OCI-LY1 (cell line): ENCODE results near the gene PDE11A.

Experiments
- H2AFZ ChIP-seq: fragments of 200-600 bp; sonication (generic), shearing (Covaris generic); 2 replicates; pipeline ENCODE4 v1.6.0; 2014; ENCODE audit warnings: antibody characterized with exemption, mild to moderate bottlenecking, low read length
- H3F3A ChIP-seq: fragments of 200-600 bp; sonication (generic), shearing (Covaris generic); 2 replicates; pipeline ENCODE4 v1.6.0; 2014; ENCODE audit warnings: mild to moderate bottlenecking, antibody characterized with exemption, low read length, moderate library complexity; ENCODE audit not compliant: insufficient read depth
- H3K27ac ChIP-seq: fragments of 200-600 bp; sonication (generic); 2 replicates; pipeline ENCODE4 v1.5.1; 2014; ENCODE audit warnings: low read length, mixed run types, mild to moderate bottlenecking, low read depth; ENCODE audit not compliant: poor library complexity, severe bottlenecking
- H3K27me3 ChIP-seq: fragments of 200-600 bp; sonication (generic); 2 replicates; pipeline ENCODE4 v1.6.0; 2014; ENCODE audit warnings: antibody characterized with exemption, mild to moderate bottlenecking, low read length, moderate library complexity; ENCODE audit not compliant: insufficient read depth
- H3K36me3 ChIP-seq: fragments of 200-600 bp; sonication (generic); 2 replicates; pipeline ENCODE4 v1.6.1; 2014; ENCODE audit warnings: mild to moderate bottlenecking, antibody characterized with exemption, low read length, moderate library complexity, mixed read lengths; ENCODE audit not compliant: insufficient read depth
- H3K4me1 ChIP-seq: fragments of 200-600 bp; sonication (generic); 2 replicates; pipeline ENCODE4 v1.5.1; 2014; ENCODE audit warnings: mild to moderate bottlenecking, low read length, moderate library complexity; ENCODE audit not compliant: insufficient read depth, severe bottlenecking
- H3K4me2 ChIP-seq: fragments of 200-600 bp; sonication (generic), shearing (Covaris generic); 2 replicates; pipeline ENCODE4 v1.6.1; 2014; ENCODE audit warnings: low read length
- H3K4me3 ChIP-seq: fragments of 200-600 bp; sonication (generic); 2 replicates; pipeline ENCODE4 v1.5.1; 2014; ENCODE audit warnings: low read length, low read depth, mild to moderate bottlenecking, mixed read lengths; ENCODE audit not compliant: poor library complexity, severe bottlenecking
- H3K79me2 ChIP-seq: fragments of 200-600 bp; shearing (Covaris generic); 2 replicates; pipeline ENCODE4 v1.6.1; 2016; ENCODE audit warnings: mixed run types, low read length, mixed read lengths; ENCODE audit not compliant: insufficient read depth
- H3K9ac ChIP-seq: fragments of 200-600 bp; sonication (generic), shearing (Covaris generic); 2 replicates; pipeline ENCODE4 v1.6.1; 2014; ENCODE audit warnings: mild to moderate bottlenecking, low read length, mixed read lengths
- H3K9me2 ChIP-seq: fragments of 200-600 bp; sonication (generic), shearing (Covaris generic); 2 replicates; pipeline ENCODE4 v1.6.1; 2014; ENCODE audit warnings: low read depth, mild to moderate bottlenecking, low read length, mixed read lengths
- H3K9me3 ChIP-seq: fragments of 200-600 bp; shearing (Covaris generic); 2 replicates; pipeline ENCODE4 v1.6.1; 2014; ENCODE audit warnings: low read length, mixed read lengths
- H4K20me1 ChIP-seq: fragments of 200-600 bp; sonication (generic), shearing (Covaris generic); 2 replicates; pipeline ENCODE4 v1.6.0; 2016; ENCODE audit warnings: mild to moderate bottlenecking, low read length; ENCODE audit not compliant: insufficient read depth
- CTCF ChIP-seq: fragments of 200-600 bp; sonication (generic), shearing (Covaris generic); IDR thresholded peaks from 2 replicates; pipeline ENCODE4 v1.5.1; 2017; ENCODE audit warnings: mild to moderate bottlenecking, antibody characterized with exemption, low read length, moderate library complexity, mixed read lengths
- EZH2 ChIP-seq: fragments of 200-600 bp; sonication (generic), shearing (Covaris generic); IDR thresholded peaks from 2 replicates; pipeline ENCODE4 v1.8.0; 2017; ENCODE audit warnings: borderline replicate concordance, mixed run types, mild to moderate bottlenecking, antibody characterized with exemption, low read length, moderate library complexity, mixed read lengths

PDE11A gene

GRCh38 chr2:177670791-177671535 lies 401.6 kb downstream of the PDE11A start:
- H3K9me3 ChIP-seq, result no peaks in the 10 kb centered on the region
- no peak overlapping the region for H3K9ac ChIP-seq
- no peaks in the 10 kb centered on the region for H3K27me3 ChIP-seq
- H3K36me3 ChIP-seq, result no peaks in the 10 kb centered on the region
- TF ChIP-seq EZH2 (no peak), CTCF (no peak)
- no peaks in the 10 kb centered on the region for H3K79me2 ChIP-seq
- peaks cover 9% of the 10 kb centered on the region for H3K4me1 ChIP-seq
- H3K27ac ChIP-seq, result no peak overlapping the region
- no peaks in the 10 kb centered on the region for H3F3A ChIP-seq
- no peak overlapping the region for H3K4me2 ChIP-seq
- no peaks in the 10 kb centered on the region for H4K20me1 ChIP-seq
- no peak overlapping the region for H3K4me3 ChIP-seq
- H2AFZ ChIP-seq, result peak overlapping the region; percentile 82; the same call in 1 of the 2 replicates
- no peaks in the 10 kb centered on the region for H3K9me2 ChIP-seq

GRCh38 chr2:177669625-177670330 lies 402.8 kb downstream of the PDE11A start:
- Histone ChIP-seq H2AFZ (no peak overlapping the region), H3K4me2 (no peak overlapping the region), H4K20me1 (no peaks in the 10 kb centered on the region), H3K9ac (no peak overlapping the region), H3K4me3 (no peak overlapping the region), H3K9me3 (no peaks in the 10 kb centered on the region), H3K9me2 (no peaks in the 10 kb centered on the region), H3K27ac (no peak overlapping the region), H3K27me3 (no peaks in the 10 kb centered on the region), H3K79me2 (no peaks in the 10 kb centered on the region), H3K4me1 (peaks cover 9% of the 10 kb centered on the region), H3K36me3 (no peaks in the 10 kb centered on the region), H3F3A (no peaks in the 10 kb centered on the region)
- TF ChIP-seq CTCF, result no peak
- no peak for TF ChIP-seq EZH2

- H3K4me1 ChIP-seq, result peaks cover 9% of the 10 kb centered on the region
- no peak overlapping the region for H3K4me3 ChIP-seq
- no peaks in the 10 kb centered on the region for H4K20me1 ChIP-seq
- no peak overlapping the region for H2AFZ ChIP-seq
- H3K9me2 ChIP-seq, result no peaks in the 10 kb centered on the region
- TF ChIP-seq CTCF (no peak), EZH2 (no peak)
- H3K79me2 ChIP-seq, result no peaks in the 10 kb centered on the region
- no peaks in the 10 kb centered on the region for H3F3A ChIP-seq
- H3K36me3 ChIP-seq, result no peaks in the 10 kb centered on the region
- no peak overlapping the region for H3K9ac ChIP-seq
- no peak overlapping the region for H3K4me2 ChIP-seq
- no peaks in the 10 kb centered on the region for H3K27me3 ChIP-seq
- no peaks in the 10 kb centered on the region for H3K9me3 ChIP-seq
- H3K27ac ChIP-seq, result no peak overlapping the region
Measured at GRCh38 chr2:177669201-177669600, 403.4 kb downstream of the PDE11A start.
